Measurements from ENCODE around the gene SUPT16H. TPM values are rescaled to one million over a fixed set of nuclear protein-coding genes. Genes with fewer than 3 reads are reported as not detected.

Gene SUPT16H
- total RNA-seq, 1 experiment from 2014 or later = 98.3 TPM

GRCh38 chr14:21395450-21395849, 11.6 kb upstream of the SUPT16H start:
- no peaks in the 10 kb centered on the region for H3K9me3 Mint-ChIP-seq (ENCODE audit: unreplicated experiment)
- ChIA-PET POLR2A (interaction anchor here (1.1 to 1.4 kb wide), 3 partner anchors 11 to 35 kb away, joined by 3 to 7 read pairs (median 6); partner anchors contain the start of gene SUPT16H), CTCF (interaction anchor here (0.7 to 0.9 kb wide), 2 partner anchors 30 to 70 kb away, joined by 3 read pairs; no protein-coding TSS in a partner anchor)
- DNase-seq (ENCODE audit: unreplicated experiment) = no peak
- H3K27me3 Mint-ChIP-seq (ENCODE audit: insufficient read depth, unreplicated experiment) = no peaks in the 10 kb centered on the region
- no peak overlapping the region for H3K4me3 Mint-ChIP-seq (ENCODE audit: unreplicated experiment)
- peaks cover 86% of the 10 kb centered on the region for H3K36me3 Mint-ChIP-seq (ENCODE audit: insufficient read depth, unreplicated experiment)
- H3K27ac Mint-ChIP-seq (ENCODE audit: low read depth, unreplicated experiment) = no peak overlapping the region
- no peaks in the 10 kb centered on the region for H3K4me1 Mint-ChIP-seq (ENCODE audit: insufficient read depth, unreplicated experiment)
- intact Hi-C loops (cut with micrococcal nuclease) = no loop called here
- TF ChIP-seq, protein P1, sequence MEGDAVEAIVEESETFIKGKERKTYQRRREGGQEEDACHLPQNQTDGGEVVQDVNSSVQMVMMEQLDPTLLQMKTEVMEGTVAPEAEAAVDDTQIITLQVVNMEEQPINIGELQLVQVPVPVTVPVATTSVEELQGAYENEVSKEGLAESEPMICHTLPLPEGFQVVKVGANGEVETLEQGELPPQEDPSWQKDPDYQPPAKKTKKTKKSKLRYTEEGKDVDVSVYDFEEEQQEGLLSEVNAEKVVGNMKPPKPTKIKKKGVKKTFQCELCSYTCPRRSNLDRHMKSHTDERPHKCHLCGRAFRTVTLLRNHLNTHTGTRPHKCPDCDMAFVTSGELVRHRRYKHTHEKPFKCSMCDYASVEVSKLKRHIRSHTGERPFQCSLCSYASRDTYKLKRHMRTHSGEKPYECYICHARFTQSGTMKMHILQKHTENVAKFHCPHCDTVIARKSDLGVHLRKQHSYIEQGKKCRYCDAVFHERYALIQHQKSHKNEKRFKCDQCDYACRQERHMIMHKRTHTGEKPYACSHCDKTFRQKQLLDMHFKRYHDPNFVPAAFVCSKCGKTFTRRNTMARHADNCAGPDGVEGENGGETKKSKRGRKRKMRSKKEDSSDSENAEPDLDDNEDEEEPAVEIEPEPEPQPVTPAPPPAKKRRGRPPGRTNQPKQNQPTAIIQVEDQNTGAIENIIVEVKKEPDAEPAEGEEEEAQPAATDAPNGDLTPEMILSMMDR (IDR thresholded peaks at IDR 0.05; ENCODE audit: unreplicated experiment) = no peak
- no TSS peak for BruUV-seq (replicated peaks)

- peaks cover 73% of the 10 kb centered on the region for H3K36me3 Mint-ChIP-seq (ENCODE audit: insufficient read depth, unreplicated experiment)
- H3K27me3 Mint-ChIP-seq (ENCODE audit: insufficient read depth, unreplicated experiment) = no peaks in the 10 kb centered on the region
- ChIA-PET POLR2A (interaction anchor here (0.6 to 2.2 kb wide), 10 partner anchors 8 to 1056 kb away, joined by 3 to 12 read pairs (median 6); partner anchors contain the start of gene CHD8), CTCF (interaction anchor here (0.6 to 1.8 kb wide), 6 partner anchors 21 to 1145 kb away, joined by 3 to 6 read pairs (median 4); no protein-coding TSS in a partner anchor)
- TF ChIP-seq, protein P1 (IDR thresholded peaks at IDR 0.05; ENCODE audit: unreplicated experiment) = no peak
- H3K4me3 Mint-ChIP-seq (ENCODE audit: unreplicated experiment) = peak overlapping the region; percentile 100
- H3K4me1 Mint-ChIP-seq (ENCODE audit: insufficient read depth, unreplicated experiment) = peaks cover 8% of the 10 kb centered on the region
- BruUV-seq (replicated peaks) = no TSS peak
- DNase-seq (ENCODE audit: unreplicated experiment) = no peak
- H3K9me3 Mint-ChIP-seq (ENCODE audit: unreplicated experiment) = no peaks in the 10 kb centered on the region
- no peak overlapping the region for H3K27ac Mint-ChIP-seq (ENCODE audit: low read depth, unreplicated experiment)
- intact Hi-C loops (cut with micrococcal nuclease) = no loop called here
These were observed 1.5 kb upstream of the SUPT16H start for GRCh38 chr14:21385188-21385904.

DNA sequence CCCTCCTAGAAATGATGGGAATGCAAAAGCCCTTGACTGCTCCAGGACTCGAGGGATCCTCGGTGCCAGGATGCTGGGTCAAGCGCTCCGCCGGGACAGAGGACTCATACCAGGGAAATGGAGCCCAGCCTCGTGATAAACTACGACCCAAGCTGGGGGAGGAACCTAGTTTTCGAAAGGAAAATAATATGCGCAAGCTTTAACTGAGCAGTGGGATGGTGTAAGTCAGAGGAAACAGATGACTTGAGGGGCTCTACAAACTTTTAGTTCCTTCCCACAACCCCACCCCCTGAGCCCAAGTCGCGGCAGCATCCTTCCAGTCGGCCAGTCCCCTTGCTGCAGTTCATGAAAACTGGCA, 654 bp upstream of the SUPT16H start:
- DNase-seq (ENCODE audit: unreplicated experiment) = no peak
- H3K4me3 Mint-ChIP-seq (ENCODE audit: unreplicated experiment) = peak overlapping the region; percentile 100
- ChIA-PET POLR2A (interaction anchor here (0.5 to 2.2 kb wide), 26 partner anchors 9 to 1041 kb away, joined by 3 to 12 read pairs (median 4); partner anchors contain the start of genes CHD8 and METTL3), CTCF (interaction anchor here (0.6 to 1.8 kb wide), 6 partner anchors 20 to 1146 kb away, joined by 3 to 6 read pairs (median 3); no protein-coding TSS in a partner anchor)
- no peaks in the 10 kb centered on the region for H3K9me3 Mint-ChIP-seq (ENCODE audit: unreplicated experiment)
- TF ChIP-seq, protein P1 (IDR thresholded peaks at IDR 0.05; ENCODE audit: unreplicated experiment) = no peak
- peak overlapping the region; percentile 99 for H3K27ac Mint-ChIP-seq (ENCODE audit: low read depth, unreplicated experiment)
- H3K27me3 Mint-ChIP-seq (ENCODE audit: insufficient read depth, unreplicated experiment) = no peaks in the 10 kb centered on the region
- H3K4me1 Mint-ChIP-seq (ENCODE audit: insufficient read depth, unreplicated experiment) = peaks cover 8% of the 10 kb centered on the region
- no TSS peak for BruUV-seq (replicated peaks)
- intact Hi-C loops (cut with micrococcal nuclease) = loop anchor here (5.0 kb wide), 1 partner anchor 73 kb away; the partner anchor contains the start of gene CHD8
- peaks cover 67% of the 10 kb centered on the region for H3K36me3 Mint-ChIP-seq (ENCODE audit: insufficient read depth, unreplicated experiment)
